Stimulated activated CD8-positive, alpha-beta memory T cell treated with anti-CD3 and anti-CD28 coated beads, Interleukin-15, amount 100 ng/mL, for 4 hours (primary cell): ENCODE data around the gene PMEPA1.

Experiments
- DNase-seq, 2 donors: peaks; one replicate each; pipeline ENCODE4 v3.0.0-alpha.2; 2020; ENCODE audit warnings: low read depth in 2 of 2

Gene PMEPA1

GRCh38 chr20:57709823-57710799 is at the start of gene PMEPA1:
TSS of gene PMEPA1 (minus strand) at chr20:57710015. CDS start at chr20:57709582, 433 bp downstream.
- DNase-seq: peak; percentile 85 to 95

GRCh38 chr20:57757767-57758166 is 48.0 kb upstream of the PMEPA1 start:
- DNase-seq: no peak

GRCh38 chr20:57756921-57757320 is 47.1 kb upstream of the PMEPA1 start:
- DNase-seq: no peak

- no peak for DNase-seq
Measured at GRCh38 chr20:57756213-57756612, 46.4 kb upstream of the PMEPA1 start.

- no peak for DNase-seq
Measured at GRCh38 chr20:57755609-57756008, 45.8 kb upstream of the PMEPA1 start.

- DNase-seq: no peak
Measured at GRCh38 chr20:57754190-57754589, 44.4 kb upstream of the PMEPA1 start.

GRCh38 chr20:57753332-57754164 is 43.7 kb upstream of the PMEPA1 start:
- no peak for DNase-seq

- DNase-seq: no peak
Measured at GRCh38 chr20:57751411-57751810, 41.6 kb upstream of the PMEPA1 start.

- DNase-seq: no peak
Measured at GRCh38 chr20:57749869-57750268, 40.1 kb upstream of the PMEPA1 start.

GRCh38 chr20:57749131-57749690 is 39.4 kb upstream of the PMEPA1 start:
- no peak for DNase-seq

GRCh38 chr20:57748601-57749130 is 38.9 kb upstream of the PMEPA1 start:
- peak; percentile 5 to 22 for DNase-seq

- no peak for DNase-seq
Measured at GRCh38 chr20:57747861-57748481, 38.2 kb upstream of the PMEPA1 start.

- no peak for DNase-seq
Measured at GRCh38 chr20:57746832-57747404, 37.1 kb upstream of the PMEPA1 start.

GRCh38 chr20:57746201-57746600 is 36.4 kb upstream of the PMEPA1 start:
- DNase-seq: no peak

- no peak for DNase-seq
Measured at GRCh38 chr20:57744206-57744605, 34.4 kb upstream of the PMEPA1 start.

- no peak for DNase-seq
Measured at GRCh38 chr20:57743450-57744095, 33.8 kb upstream of the PMEPA1 start.

GRCh38 chr20:57742507-57743181 is 32.8 kb upstream of the PMEPA1 start:
- DNase-seq: no peak

GRCh38 chr20:57738484-57738883 is 28.7 kb upstream of the PMEPA1 start:
- no peak for DNase-seq

GRCh38 chr20:57738053-57738452 is 28.2 kb upstream of the PMEPA1 start:
- no peak for DNase-seq

- no peak for DNase-seq
Measured at GRCh38 chr20:57737349-57737748, 27.5 kb upstream of the PMEPA1 start.
